IPS-11a (cell line): ENCODE results near the gene RHNO1.
"Not testable (repeated sequence)": the region's sequence is repeated elsewhere in the genome, so short reads cannot be mapped to it uniquely, and the experiment has no call there.

ENCODE experiments used
- H3K4me3 ChIP-seq: one replicate; pipeline ENCODE4 v1.5.1; 2013; ENCODE audit warnings: low read depth, low read length, control low read depth

RHNO1 gene

DNA sequence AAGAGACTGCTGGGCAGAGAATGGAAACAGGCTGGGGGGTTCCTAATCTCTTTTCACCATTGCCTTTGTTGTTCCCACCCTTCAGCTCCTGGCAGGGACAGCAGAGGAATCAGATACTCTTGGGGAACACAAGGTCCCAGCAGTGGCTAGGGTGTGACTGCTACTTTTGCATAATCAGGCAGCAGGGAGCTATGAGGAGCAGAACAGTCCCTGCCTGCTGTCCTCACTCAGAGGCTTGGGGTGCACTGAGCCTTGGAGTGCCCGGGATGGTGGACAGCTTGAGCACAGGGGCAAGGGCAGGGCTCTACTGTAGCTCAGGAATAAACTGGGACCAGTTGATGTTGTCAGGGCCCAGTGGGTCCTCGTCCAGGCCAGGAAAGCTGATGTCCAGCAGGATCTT, 18.7 kb upstream of the RHNO1 start:
- H3K4me3 ChIP-seq, result no peak overlapping the region

- no peak overlapping the region for H3K4me3 ChIP-seq
These were observed 18.0 kb upstream of the RHNO1 start for GRCh38 chr12:2858944-2859421.

DNA sequence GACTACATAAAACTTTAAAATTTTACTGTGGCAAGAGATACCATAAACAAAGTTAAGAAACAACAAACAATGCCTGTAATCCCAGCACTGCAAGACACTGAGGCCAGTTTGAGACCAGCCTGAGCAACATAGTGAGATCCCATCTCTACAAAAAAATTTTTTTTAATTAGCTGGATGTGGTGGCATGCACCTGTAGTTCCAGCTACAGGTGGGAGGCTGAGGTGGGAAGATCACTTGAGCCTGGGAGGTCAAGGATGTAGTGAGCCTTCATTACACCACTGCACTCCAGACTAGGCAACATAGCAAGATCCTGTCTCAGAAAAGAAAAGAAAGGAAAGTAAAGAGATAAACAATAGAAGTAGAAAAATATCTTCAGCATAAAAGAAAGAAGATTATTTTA, 16.9 kb upstream of the RHNO1 start:
- no peak overlapping the region for H3K4me3 ChIP-seq

GRCh38 chr12:2862876-2863275, 14.1 kb upstream of the RHNO1 start:
- no peak overlapping the region for H3K4me3 ChIP-seq

DNA sequence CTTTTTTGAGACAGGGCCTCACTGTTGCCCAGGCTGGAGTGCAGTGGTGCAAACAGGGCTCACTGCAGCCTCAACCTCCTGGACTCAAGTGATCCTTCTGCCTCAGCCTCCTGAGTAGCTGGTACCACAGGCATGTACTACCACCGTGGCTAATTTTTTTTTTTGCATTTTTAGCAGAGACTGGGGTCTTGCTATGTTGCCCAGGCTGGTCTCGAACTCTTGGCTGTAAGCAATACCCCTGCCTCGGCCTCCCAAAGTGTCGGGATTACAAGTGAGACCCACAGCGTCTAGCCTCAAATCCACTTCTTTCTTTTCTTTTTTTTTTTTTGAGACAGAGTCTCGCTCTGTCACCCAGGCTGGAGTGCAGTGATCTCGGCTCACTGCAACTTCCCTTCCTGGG, 13.6 kb upstream of the RHNO1 start:
- not testable (repeated sequence) for H3K4me3 ChIP-seq

DNA sequence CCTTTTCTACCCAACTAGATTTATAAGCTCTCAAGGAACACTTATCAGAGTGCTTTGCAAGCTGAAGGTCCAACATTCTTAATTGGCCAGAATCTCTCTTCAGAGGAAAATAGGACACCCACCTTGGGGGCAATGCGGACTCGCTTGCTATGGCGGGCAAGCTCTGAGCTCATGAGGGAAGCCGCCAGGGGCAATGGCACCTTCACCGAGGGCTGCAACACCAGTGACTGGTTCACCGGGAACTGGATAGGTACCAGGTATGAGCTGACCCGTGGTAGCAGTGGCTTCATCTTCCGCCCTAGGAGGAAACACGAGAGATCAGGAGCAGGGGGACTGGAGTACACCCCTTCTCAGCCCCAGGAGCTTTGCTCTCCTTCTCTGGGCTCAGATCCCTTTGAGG, 12.8 kb upstream of the RHNO1 start:
- no peak overlapping the region for H3K4me3 ChIP-seq

- not testable (repeated sequence) for H3K4me3 ChIP-seq
These were observed 7.9 kb upstream of the RHNO1 start for GRCh38 chr12:2868986-2869632.

- peak overlapping the region; percentile 82 for H3K4me3 ChIP-seq
These were observed 484 bp upstream of the RHNO1 start for GRCh38 chr12:2876431-2877046.

- peak overlapping the region; percentile 99 for H3K4me3 ChIP-seq
These were observed 1.1 kb downstream of the RHNO1 start for GRCh38 chr12:2877953-2878732.

- H3K4me3 ChIP-seq, result no peak overlapping the region
These were observed 2.8 kb downstream of the RHNO1 start for GRCh38 chr12:2879853-2880252.

- no peak overlapping the region for H3K4me3 ChIP-seq
These were observed 7.8 kb downstream of the RHNO1 start for GRCh38 chr12:2884810-2885209.

DNA sequence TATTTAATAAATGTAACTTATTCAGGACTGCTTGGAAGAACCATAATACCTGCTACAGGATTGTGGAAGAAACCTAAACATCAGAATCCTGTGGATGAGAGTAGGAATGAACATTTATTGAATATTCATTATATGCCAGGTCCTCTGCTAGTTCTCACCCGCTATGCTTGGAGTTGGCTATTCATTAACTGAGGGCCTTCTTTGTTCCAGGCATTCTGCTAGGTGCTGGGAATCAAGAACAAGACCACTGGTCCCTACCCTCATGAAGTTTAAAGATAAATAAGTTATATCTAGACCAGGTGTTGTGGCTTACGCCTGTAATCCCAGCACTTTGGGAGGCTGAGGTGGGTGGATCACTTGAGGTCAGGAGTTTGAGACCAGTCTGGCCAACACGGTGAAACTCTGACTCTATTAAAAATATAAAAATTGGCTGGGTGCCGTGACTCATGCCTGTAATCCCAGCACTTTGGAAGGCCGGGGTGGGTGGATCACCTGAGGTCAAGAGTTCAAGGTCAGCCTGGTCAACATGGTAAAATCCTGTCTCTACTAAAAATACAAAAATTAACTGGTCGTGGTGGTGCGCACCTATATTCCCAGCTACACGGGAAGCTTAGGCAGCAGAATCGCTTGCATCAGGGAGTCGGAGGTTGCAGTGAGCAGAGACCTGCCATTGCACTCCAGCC, 9.9 kb downstream of the RHNO1 start:
- no peak overlapping the region for H3K4me3 ChIP-seq

DNA sequence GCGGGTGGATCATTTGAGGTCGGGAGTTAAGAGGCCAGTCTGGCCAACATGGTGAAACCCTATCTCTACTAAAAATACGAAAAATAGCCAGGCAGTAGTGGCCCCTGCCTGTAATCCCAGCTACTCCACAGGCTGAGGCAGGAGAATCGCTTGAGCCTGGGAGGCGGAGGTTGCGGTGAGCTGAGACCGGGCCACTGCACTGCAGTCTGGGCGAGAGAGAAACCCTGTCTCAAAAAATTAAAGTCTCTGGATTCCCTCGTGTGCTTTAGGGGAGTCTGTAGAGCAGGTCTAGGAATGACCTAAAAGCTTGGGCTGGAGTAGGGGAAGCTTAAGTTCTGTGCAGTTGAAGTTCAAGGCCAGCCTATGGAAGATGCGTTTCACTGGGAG, 13.0 kb downstream of the RHNO1 start:
- H3K4me3 ChIP-seq, result peak overlapping the region; percentile 80

DNA sequence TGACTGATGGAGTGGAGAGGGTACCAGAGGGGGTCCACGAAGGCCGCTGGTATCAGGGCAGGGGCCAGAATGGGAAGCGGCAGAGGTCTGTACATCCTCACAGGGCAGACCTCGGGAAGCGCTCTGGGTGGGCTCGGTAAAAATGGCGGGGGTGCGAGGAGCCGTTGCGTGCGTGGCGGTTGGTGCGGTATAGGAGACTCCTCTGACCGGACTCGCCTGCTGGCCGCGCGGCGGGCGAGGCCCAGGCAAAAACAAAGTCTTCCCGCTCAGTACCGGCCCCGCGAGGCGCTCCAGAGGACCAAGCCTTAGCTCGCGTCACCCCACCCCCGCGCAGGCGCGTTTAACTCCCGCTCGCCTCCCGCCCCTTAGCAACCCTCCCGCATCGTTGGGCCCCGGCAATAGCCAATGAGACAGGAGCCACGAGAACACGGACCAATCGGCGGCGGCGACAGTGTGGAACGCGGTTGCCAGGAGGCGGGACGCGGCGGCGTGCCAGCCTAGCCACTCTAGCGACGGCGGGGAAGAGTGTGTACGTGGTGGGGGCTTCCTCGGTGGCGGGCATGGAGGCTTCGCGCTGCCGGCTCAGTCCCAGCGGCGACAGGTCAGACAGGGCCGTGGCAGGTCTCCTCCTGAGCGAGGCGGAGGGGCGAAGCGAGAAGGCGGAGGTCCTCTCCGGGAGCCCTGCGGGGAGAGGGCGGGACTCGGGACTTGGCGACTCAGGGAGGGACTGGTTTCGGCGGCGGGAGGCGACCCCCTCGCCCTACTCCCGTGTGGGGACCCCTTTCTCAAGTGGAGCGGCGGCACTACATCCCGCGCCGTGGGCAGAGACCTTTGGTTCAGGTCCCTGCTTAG, 13.6 kb downstream of the RHNO1 start, which contains the start of gene TULP3:
TSS of gene TULP3 (plus strand) at position 504 of the 852 bp plus-strand sequence. CDS start at position 561, 57 bp downstream.
- H3K4me3 ChIP-seq, result peak within 1 kb of the TSS; percentile 80

DNA sequence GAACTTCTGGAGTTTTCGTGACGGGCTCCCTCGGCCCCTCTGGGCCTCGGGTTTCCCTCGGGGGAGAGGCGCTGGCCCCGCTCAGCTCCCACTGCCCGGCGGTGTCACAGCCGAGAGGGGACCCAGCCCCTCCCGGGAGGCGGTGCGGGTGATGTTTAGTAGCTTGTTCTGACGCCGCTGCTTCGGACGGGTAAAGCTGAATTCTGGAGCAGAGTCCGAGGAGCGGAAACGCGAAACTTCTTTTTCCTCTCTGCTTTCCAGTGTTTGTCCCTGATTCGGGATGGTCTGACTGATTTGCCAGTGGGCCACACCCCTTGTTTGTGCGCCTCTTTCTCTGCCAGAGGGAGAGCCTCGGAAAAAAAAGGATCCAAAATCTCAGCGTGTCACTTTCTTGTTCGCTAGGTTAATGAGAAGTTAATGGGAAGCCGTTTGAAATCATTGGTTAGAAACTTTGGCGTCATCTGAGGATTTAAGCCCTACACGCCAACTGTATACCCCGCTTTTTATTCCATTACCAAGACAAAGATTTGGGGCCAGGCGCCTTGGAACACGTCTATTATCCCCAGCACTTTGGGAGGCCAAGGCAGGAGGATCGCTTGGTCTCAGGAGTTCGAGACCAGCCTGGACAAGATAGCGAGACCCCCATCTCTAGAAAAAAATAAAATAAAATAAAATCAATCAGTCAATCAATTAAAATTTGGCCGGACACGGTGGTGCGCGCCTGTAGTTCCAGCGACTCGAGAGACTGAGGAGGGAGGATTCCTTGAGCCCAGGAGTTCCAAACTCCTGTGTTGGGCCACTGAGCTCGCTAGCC, 14.4 kb downstream of the RHNO1 start:
- peak overlapping the region; percentile 80 for H3K4me3 ChIP-seq

DNA sequence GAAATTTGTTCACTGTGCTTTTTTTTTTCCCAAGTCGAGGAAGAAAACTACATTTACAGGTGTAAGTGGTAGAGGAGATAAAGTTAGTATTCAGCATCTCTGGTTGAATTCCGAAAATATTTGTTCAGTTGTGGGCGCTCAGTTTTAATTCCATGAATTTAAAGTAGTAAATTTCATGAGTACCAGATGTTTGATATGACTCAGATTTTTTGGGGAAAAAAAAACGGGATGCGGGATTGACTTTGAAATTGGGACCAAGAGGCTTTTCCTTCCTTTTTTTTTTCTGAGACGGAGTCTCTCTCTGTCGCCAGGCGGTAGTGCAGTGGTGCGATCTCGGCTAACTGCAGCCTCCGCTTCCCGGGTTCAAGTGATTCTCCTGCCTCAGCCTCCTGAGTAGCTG, 15.2 kb downstream of the RHNO1 start:
- no peak overlapping the region for H3K4me3 ChIP-seq

- H3K4me3 ChIP-seq, result peak overlapping the region; percentile 0
These were observed 16.0 kb downstream of the RHNO1 start for GRCh38 chr12:2893007-2893406.

- no peak overlapping the region for H3K4me3 ChIP-seq
These were observed 18.0 kb downstream of the RHNO1 start for GRCh38 chr12:2895051-2895451.

DNA sequence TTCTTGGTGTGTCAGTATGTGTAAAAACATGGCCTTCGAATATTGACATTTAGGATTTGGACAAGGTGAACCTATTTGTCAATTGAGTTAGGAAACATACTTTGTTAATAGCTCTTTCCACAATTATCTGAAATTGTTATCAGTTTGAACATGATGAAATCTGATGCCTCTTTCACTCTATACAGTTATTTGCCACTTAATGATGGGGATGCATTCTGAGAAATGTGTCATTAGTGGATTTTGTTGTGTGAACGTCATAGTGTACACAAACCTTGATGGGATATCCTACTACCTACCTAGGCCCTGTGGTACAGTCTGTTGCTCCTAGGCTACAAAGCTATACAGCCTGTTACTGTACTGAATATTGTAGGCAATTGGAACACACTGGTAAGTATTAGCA, 18.5 kb downstream of the RHNO1 start:
- no peak overlapping the region for H3K4me3 ChIP-seq

GRCh38 chr12:2897418-2897817, 20.4 kb downstream of the RHNO1 start:
- H3K4me3 ChIP-seq, result no peak overlapping the region
